Brain pericyte (primary cell): ENCODE measurements around the gene ACBD4.

ENCODE experiments used
- DNase-seq: peaks from one replicate; pipeline ENCODE4 v3.0.0-alpha.2; 2012; ENCODE audit warnings: low read depth, low spot score

The ACBD4 gene, protein sequence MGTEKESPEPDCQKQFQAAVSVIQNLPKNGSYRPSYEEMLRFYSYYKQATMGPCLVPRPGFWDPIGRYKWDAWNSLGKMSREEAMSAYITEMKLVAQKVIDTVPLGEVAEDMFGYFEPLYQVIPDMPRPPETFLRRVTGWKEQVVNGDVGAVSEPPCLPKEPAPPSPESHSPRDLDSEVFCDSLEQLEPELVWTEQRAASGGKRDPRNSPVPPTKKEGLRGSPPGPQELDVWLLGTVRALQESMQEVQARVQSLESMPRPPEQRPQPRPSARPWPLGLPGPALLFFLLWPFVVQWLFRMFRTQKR

DNA sequence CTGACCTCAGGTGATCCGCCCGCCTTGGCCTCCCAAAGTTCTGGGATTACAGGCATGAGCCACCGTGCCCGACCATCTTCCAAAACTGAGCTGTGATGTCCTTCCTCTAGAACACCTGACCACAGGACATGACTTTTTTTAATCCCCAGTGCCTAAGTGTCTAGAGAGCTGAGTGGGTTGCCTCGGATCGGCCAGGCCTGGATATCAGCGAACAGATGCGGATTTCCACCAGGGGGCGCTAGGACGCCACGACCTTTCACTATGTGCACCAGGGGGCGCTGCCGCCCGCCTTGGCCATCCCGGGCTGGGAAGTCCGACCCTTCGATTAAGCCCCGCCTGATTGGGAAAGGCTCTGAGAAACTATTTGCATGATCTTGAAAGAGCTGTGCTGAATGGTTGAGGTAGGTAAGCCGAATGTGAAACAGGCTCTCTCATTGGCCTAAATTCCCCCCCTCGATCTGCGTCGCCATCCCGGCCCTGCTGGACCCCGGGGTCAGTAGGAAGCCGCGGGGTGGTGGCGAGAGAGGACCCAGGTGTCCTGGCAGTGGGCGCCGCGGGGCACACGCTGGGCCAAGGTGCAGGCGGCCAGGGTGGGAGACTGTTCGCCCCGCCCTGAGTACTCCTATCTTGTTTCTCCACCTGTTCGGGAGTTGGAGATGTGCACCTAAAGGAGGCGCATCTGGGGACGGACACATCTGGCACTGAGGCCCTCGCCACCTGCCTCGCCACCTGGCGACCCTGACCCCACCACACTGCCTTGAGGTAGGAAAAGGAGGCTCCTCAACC, at the start of gene ACBD4:
TSS of gene ACBD4 (plus strand) at position 496 of the 786 bp plus-strand sequence. CDS start 458 bp downstream, outside the sequence.
- peak; percentile 94 for DNase-seq

DNA sequence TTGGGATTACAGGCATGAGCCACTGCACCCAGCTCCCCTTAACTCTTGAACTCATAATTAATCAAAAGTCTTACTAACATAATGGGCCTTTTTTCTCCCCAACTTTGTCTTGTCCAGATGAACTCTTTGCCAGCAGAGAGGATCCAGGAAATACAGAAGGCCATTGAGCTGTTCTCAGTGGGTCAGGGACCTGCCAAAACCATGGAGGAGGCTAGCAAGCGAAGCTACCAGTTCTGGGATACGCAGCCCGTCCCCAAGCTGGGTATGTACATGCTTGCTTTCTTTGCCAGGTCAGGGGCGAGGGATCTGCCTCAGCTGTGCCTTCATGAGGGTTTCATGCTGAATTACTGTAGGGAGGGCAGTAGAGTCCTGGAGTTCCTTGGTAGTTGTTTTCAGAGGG, 49.1 kb upstream of the ACBD4 start:
- no peak for DNase-seq

DNA sequence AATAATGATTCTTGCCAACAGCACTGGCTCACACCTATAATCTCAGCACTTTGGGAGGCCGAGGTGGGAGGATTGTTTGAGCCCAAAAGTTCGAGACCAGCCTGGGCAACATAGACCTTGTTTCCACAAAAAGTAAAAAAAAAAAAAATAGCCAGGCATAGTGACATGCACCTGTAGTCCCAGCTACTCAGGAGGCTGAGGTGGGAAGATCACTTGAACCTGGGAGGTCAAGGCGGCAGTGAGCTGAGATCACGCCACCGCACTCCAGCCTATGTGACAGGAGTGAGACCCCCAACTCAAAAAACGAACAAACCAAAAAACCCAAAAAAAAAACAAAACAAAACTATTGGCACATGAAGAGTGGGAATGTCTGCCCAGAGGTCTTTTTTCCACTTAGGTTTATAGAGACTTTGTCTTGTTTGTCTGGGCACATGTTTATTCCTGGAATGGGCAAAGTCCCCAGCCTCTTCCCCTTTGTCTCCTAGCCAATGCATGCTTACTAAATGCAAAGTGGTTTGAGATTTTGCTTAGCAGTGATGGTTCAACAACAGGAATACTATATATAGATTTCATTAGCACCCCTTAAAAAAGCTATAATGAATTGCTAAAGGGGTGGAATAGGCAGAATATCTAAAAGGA, 48.5 kb upstream of the ACBD4 start:
- DNase-seq, result no peak

DNA sequence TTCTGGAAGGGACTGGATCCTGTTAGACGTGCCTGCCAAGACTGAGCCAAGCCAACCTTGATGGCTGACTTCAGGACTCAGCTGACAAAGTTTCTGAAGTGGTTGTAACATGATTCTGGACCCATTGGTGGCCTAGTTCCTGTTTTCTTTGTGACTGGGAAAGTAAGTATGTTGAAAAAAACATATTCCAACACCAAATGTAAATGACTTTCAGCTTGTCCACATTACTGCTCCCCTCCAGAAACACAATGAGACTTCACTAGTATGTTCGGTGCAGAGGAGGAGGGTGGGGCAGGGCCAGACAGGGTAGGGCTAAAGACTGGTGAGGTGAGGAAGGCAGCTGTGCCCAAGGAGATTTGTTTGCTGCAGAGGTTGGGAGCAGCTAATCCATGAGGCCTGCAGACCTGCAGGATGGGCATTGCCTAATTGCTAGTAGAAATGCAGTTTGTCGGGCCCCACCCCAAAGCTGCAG, 47.9 kb upstream of the ACBD4 start:
- DNase-seq, result no peak

DNA sequence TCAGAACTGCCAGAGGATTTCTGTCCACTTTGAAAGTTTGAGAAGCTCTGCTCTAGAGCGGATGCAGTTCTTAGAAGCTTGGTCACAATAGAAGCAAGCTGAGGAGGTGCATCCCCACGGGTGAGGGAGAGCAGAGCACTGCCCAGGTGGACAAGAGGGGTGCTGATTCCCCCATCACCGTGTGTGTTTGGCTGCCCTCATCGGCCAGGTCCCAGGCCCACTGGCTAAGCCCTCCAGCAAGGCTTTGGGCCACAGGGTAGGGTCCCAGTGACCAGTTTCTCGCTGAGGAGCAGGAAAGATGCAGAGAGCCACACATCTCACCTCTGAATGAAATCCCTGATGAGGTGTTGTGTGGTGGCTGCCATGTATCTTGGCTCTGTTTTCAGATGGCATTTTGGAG, 47.5 kb upstream of the ACBD4 start:
- no peak for DNase-seq

DNA sequence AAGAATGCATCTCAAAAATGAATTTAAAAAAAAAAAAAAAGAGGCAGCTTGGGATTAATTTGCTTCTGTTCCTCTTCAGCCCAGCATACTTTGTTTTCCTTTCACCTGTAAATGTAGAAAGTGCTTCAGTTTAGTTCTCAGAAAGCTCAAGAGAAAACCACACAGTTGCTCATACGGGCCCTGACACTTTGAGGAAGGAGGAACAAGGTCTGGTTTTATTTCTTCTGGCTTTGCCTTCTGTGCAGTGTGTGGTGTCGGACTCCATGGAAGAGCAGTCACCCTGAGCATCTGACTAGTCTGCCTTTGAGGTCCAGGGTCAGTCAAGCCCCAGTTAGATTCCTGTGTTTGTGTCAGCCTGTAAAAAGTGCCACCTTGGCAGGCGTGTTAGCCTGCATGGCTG, 46.7 kb upstream of the ACBD4 start:
- DNase-seq, result no peak

DNA sequence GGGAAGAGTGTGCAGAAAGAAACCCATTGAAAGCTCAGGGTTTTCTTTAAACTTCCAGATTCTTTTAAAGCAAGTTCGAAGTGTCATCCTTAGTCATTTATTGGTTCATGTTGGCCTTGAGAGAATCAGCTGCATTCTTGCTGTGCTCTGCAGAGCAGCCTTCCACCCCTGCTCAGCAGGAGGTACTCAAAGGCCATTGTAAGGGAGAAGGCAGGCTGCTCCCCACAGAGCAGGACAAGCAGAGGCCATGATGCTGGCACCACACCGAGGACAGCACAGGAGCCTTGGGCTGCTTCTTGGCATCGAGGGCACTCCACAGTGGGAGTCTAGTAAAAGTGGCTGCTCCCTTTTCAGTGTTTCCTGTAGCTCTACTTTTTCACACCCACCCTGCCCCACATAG, 44.8 kb upstream of the ACBD4 start:
- no peak for DNase-seq

DNA sequence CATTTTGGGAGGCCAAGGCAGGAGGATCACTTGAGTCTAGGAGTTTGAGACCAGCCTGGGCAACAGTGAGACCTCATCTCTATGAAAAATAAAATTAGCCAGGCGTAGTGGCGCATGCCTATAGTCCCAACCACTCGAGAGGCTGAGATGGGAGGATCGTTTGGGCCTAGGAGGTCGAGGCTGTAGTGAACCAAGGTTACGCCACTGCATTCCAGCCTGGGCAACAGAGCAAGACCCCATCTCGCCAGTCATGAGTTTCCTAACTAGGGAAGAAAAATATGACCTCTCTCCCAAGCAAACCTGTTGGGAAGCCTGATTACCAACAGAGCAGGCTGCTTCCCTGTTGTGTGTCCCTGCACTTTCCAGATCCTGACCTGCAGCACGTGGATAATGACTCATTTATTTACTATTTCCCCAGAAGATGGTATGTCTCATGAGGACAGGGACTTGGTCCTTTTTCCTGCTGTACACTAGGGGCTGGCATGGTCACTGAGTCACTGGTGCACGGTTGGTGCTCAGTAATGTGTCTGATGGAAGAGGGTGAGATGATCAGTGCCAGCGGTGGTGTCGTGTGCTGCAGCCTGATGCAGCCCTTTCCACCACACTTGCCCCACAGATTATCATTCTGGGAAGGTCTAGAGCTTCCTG, 43.6 kb upstream of the ACBD4 start:
- no peak for DNase-seq

DNA sequence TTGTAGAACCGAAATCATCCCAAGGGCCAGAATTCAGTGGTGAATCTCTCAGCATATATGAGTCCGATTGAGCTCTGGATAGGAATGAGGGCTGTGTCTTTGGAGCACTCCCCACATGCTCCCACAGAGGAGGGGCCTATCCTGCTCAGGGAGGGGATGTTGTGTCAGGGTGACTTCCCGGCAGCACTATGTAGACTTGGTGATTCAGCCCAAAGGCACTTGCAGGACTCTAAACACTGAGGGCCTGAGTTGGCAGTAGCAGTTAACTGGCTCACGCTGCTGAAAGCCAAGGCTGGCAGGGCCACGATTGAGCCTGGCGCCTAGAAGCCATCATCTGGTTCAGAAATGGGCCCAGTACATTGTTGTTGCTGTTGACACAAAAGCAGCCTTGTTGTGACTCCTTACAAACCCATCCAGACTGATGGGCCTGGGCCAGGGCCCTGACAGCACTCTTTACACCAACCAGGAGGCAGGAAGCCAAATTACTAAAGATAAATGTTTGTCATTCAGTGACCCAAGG, 42.5 kb upstream of the ACBD4 start:
- peak; percentile 79 for DNase-seq

DNA sequence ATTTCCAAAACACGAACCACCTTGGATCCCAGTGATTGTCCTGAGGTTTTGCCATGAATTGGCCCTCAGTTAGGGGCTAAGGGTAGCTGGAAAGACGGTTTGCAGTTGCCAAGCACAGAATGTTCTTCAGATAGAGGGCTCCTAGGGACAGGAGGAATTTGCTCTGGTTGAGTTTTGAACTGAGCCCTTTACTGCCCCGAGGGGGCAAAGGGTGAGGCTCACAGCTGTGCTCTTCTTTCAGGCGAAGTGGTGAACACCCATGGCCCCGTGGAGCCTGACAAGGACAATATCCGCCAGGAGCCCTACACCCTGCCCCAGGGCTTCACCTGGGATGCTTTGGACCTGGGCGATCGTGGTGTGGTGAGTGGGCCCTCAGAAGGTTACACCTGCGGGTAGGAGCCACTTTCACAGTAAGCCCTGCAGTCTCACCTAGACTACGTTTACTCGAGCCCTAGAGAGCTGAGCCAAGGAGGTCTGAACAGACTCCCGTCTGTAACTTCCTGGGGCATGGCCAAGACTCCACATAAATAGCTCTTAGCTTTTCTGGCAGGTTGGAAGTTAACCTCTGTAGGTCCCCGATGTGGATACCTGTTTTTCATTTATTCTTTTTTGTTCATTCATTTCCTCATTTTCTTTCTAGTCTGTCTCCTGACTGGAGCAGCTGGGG, 41.9 kb upstream of the ACBD4 start:
- DNase-seq, result no peak

DNA sequence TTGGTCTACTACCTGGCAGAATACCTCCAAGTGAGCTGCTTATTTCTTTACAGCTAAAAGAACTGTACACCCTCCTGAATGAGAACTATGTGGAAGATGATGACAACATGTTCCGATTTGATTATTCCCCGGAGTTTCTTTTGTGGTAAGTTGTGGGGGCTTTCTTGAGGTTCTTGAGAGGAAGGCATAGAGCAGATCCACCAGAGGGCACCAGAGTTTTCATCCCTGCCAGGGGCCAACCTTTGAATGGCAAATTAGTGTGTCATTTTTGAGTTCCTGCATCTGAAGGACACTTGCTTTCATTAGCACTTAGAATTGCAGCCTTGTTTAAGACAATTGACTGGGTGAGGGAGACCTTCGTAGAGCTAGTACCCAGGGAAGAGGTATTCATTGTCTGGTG, 39.3 kb upstream of the ACBD4 start:
- DNase-seq, result no peak

DNA sequence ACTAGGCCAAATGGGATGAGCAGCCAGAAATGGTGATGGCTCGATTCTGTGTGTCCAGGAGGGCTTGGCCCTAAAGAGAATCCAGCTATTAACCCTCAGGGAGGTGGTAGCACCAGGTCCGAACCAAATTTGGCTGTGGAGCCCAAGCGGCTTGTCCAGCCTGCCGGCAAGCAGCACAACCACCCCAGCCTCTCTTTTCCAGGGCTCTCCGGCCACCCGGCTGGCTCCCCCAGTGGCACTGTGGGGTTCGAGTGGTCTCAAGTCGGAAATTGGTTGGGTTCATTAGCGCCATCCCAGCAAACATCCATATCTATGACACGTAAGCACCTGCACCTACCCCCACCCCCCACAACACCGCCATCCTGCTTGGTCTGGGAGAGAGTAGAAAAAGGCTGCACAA, 38.6 kb upstream of the ACBD4 start:
- no peak for DNase-seq

DNA sequence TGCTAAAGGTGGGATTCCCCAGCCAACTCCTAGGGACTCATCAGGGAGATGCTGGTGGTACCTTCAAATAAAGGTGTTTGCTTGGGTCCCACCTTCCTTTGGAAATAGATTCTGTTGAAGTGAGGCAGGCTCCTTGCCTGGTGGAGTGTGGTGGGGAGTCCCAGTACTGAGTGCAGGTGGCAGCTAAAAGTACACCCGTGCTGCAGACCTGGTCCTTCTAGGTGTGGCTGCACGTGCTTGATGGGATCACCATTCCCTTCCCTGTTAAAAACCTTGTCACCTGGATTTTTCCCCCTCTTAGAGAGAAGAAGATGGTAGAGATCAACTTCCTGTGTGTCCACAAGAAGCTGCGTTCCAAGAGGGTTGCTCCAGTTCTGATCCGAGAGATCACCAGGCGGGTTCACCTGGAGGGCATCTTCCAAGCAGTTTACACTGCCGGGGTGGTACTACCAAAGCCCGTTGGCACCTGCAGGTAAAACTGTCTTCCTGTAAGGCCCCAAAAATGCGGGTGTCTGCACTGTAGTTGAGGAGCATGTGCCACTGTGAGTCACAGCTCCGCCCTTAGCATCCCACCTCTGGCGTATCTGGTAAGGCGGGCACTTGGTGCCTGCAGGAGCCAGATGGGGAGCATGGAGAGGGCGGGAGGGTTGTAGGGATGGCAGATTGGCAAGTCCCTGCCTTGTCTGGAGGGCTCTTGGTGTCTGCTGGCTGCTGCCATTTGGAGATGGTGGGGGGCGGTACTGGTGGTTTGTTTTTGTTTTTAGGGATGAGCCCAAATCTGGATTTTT, 37.2 kb upstream of the ACBD4 start:
- DNase-seq, result no peak

DNA sequence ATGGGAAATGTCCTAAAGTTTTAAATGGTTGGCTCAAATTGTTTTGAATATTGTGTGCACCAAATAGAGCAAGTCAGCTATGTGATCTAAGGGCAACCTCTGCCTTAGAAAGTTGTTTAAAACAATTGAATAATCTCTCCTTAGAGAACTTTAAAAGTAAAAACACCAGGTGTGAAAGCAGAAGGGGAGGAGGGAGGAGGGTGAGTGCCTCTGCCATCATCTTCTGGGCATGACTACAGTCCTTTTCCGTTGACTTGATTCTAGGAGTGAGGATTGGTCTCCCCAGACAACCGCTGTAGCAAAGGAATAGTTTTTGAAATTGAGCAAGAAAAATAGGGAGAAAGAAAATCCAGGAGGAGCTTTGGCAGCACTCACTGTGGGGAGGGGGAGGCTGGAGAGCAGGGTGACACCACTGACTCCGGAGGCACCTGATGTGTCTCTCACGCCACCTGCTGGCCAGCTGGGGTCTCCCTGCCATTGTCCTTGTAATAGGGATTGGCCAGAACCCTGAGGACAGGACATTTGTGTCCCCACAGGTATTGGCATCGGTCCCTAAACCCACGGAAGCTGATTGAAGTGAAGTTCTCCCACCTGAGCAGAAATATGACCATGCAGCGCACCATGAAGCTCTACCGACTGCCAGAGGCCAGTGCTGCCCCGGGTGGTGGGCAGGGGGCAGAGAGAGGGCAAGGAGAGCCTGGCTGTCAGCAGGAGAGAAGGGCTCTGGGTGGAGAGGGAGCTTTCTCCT, 36.4 kb upstream of the ACBD4 start:
- DNase-seq, result no peak

DNA sequence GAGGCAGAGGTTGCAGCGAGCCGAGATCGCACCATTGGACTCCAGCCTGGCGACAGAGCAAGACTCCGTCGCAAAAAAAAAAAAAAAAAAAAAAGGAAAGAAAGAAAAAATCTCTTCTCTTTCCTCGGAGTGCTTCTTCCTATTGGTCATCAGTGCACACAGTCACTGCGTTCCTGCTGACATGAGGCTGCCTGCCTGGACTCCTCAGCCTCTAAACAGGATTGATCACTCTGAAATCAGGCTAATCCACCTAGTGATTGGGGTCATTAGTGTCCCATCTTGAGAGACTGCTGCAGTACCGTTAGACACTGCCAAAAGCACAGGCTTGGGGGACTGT, 34.0 kb upstream of the ACBD4 start:
- DNase-seq, result no peak

DNA sequence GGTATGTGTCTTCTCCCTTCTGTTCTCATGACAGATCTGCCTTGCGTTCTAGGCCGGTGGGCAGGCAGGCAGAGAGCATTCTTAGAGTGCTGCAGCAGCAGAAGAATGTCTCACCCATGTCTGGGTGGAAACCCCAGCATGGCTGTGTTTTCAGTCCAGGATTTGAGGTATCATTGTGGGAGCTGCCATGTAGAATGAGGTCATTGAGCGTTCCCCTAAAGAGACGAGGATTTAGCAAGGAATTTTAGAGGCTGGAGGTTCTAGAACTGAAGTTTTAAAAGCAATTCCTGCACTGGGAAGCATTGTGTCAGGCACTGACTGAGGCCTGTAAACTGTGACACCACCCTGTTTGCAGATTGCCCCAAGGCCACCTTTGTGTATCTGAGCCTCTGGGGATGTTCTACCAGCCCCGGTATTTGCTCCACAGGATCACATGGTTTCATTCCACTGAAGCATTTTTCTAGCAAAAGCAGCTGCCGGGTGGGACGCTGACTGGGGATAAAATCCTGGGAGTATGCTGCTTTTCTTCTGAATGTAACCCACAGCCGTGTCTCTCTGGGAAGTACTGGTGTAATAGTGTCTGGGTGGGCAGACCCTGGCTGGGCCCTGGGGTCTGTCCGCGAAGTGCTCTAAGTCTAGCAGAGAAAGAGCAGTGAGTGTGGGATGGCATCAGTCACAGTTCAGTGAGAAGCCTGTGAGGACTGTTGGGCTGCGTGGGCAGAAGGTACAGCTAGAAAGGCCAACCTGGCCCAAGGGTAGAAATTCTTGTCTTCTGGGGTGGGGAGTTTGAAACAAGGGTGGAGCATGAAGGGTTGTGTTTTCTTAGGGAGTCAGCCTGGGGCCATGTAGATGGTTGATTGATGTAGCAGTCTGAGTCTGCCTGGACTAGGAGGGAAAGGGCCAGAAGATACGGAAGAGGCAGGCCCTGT, 33.3 kb upstream of the ACBD4 start:
- DNase-seq, result no peak

DNA sequence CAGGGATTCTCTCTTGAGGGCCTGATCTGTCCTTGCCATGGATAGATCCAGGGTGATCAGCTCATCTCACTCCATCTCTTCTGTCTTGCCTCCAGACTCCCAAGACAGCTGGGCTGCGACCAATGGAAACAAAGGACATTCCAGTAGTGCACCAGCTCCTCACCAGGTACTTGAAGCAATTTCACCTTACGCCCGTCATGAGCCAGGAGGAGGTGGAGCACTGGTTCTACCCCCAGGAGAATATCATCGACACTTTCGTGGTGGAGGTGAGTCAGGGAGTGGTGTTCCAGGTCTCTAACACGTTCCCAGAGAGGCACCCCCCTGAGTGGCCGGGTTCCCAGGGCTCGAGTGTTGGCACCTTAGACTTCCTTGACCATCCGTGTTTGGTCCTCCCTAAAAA, 32.6 kb upstream of the ACBD4 start:
- no peak for DNase-seq

DNA sequence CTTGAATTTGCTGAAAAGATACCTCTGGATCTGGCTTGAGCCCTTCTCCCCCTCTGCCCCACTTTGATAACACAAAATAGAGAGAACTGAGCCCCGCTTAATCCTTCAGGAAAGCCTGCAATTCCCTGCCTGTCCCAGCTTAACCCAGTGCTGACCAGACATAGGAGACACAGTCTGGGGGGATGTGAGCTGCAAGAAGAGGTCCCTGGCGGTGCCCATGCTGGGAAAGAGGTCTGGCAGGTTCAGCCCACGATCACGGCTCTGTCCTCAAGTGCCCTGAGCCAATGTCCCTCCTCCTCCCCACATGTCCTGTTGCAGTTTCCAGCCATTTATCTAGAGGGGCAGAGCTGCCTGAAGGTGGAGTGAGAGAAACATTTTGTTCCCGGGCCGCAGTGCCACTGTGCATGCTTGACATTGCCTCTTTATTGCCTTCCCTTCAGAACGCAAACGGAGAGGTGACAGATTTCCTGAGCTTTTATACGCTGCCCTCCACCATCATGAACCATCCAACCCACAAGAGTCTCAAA, 32.2 kb upstream of the ACBD4 start:
- DNase-seq, result no peak

DNA sequence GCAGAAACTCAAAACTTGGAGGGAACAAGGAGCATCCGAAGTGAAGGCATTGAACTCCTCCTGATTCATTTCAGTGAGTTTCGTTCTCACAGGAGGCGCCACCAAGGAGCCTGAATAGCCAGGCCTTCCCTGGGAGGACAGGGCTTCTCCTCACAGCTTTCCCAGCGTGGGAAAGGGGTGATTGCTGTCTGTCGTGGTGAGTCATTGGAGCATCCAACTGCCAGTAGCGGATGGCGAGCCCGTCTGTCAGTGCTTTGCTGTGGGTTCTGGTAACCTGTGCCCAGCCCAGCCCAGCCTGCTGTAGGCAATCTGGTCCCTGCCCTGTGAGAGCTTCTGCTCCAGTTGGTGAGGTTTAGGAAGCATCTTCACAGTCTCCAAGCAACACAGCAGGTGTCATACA, 31.5 kb upstream of the ACBD4 start:
- no peak for DNase-seq
